Rectal smooth muscle tissue (tissue), 1 donor: ENCODE results near the gene RNGTT.
"Not testable (repeated sequence)": the region's sequence is repeated elsewhere in the genome, so short reads cannot be mapped to it uniquely, and the experiment has no call there.

ENCODE experiments used
- H3K27ac ChIP-seq: one replicate; pipeline ENCODE4 v1.7.0; 2013; ENCODE audit warnings: low read depth, low read length, inconsistent platforms
- H3K27me3 ChIP-seq: one replicate; pipeline ENCODE4 v1.7.0; 2013; ENCODE audit warnings: low read length; ENCODE audit not compliant: control insufficient read depth, insufficient read depth
- H3K36me3 ChIP-seq: one replicate; pipeline ENCODE4 v1.7.0; 2013; ENCODE audit warnings: low read length; ENCODE audit not compliant: control insufficient read depth, insufficient read depth
- H3K4me1 ChIP-seq: one replicate; pipeline ENCODE4 v1.7.0; 2013; ENCODE audit warnings: low read length; ENCODE audit not compliant: control insufficient read depth, insufficient read depth
- H3K4me3 ChIP-seq: one replicate; pipeline ENCODE4 v1.7.0; 2013; ENCODE audit warnings: low read length
- H3K9ac ChIP-seq: one replicate; pipeline ENCODE4 v1.7.0; 2013; ENCODE audit warnings: low read length

The RNGTT gene

DNA sequence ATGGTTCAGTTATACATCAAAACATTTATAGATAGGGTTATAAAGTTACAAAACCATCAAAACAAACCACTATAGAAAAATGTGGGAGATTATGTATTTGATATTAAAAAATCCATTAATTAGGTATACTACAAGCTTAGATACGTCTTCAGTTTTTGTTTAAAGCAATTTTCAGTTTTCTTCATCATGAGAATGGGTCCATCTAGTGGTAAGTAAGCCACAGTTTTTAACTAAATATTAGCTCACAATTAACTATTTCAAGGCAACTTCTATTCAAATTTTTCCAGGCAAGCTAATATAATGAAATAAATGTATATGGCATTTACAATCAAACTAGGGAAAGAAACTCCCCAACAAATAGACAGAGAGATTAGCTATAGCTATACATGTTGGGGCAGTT, 44.4 kb downstream of the RNGTT start:
- Histone ChIP-seq H3K9ac (no peak overlapping the region), H3K27me3 (no peaks in the 10 kb centered on the region), H3K4me3 (no peak overlapping the region), H3K27ac (no peak overlapping the region), H3K36me3 (no peaks in the 10 kb centered on the region), H3K4me1 (no peaks in the 10 kb centered on the region)

DNA sequence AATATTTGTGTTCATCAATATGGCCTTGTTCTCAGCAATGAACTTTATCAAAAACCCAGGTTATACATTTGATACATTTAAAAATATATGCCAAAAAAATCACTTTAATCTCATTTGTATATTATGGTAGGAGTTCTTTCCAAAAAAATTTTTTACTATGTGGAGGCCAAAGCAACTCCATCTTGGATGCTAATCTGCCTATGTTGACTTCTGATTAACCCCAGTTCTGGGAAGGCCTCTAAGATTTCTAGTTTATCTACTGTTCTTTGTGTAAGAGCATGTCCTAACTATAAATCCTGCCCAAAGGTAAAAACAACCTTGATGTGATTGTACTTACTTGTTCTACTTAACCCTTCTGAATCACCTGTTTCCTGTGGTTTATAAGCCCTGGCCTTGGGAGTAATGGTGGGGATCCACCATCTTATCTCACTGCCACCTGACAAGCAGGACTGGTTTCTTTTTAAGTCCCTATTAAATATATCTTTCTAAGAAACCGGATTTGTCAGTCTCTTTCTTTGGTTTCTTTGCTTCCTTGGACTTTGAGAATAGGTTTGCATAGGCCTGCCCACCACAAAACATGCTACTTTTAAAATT, 46.7 kb downstream of the RNGTT start:
- Histone ChIP-seq H3K9ac (no peak overlapping the region), H3K36me3 (no peaks in the 10 kb centered on the region), H3K27me3 (no peaks in the 10 kb centered on the region), H3K4me3 (no peak overlapping the region), H3K27ac (no peak overlapping the region), H3K4me1 (no peaks in the 10 kb centered on the region)

DNA sequence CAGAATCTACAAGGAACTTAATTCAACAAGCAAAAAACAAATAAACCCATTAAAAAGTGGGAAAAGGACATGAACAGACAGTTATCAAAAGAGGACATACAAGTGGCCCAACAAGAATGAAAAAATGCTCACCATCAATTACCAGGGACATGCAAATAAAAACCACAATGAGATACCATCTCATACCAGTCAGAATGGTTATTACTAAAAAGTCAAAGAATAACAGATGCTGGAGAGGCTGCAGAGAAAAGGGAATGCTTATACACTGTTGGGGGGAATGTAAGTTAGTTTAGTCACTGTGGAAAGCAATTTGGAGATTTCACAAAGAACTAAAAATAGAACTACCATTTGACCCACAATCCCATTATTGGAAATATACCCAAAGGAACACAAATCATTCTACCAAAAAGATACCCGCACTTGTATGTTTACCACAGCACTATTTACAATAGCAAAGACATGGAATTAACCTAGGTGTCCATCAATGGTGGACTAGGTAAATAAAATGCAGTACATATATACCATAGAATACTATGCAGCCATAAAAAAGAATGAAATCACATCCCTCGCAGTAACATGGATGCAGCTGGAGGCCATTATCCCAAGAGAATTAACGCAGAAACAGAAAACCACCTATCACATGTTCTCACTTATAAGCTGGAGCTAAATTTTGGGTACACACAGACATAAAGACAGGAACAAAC, 48.4 kb downstream of the RNGTT start:
- no peaks in the 10 kb centered on the region for H3K27me3 ChIP-seq
- no peak overlapping the region for H3K27ac ChIP-seq
- no peak overlapping the region for H3K9ac ChIP-seq
- no peaks in the 10 kb centered on the region for H3K4me1 ChIP-seq
- no peaks in the 10 kb centered on the region for H3K36me3 ChIP-seq
- H3K4me3 ChIP-seq = no peak overlapping the region

DNA sequence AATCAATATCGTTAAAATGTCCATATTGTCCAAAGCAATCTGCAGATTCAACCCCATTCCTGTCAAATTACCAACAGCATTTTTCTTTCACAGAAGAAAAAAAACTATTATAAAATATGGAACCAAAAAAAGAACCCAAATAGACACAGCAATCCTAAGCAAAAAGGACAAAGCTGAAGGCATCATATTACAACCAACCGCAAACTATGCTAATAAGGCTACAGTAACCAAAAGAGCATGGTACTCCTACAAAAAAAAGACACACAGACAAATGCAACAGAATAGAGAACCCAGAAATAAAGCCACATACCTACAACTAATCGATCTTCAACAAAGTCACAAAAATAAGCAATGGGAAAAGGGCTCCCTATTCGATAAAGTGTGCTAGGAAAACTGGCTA, 49.2 kb downstream of the RNGTT start:
- H3K4me1 ChIP-seq = no peaks in the 10 kb centered on the region
- H3K27me3 ChIP-seq = no peaks in the 10 kb centered on the region
- H3K27ac ChIP-seq = no peak overlapping the region
- no peak overlapping the region for H3K9ac ChIP-seq
- no peaks in the 10 kb centered on the region for H3K36me3 ChIP-seq
- H3K4me3 ChIP-seq = no peak overlapping the region

DNA sequence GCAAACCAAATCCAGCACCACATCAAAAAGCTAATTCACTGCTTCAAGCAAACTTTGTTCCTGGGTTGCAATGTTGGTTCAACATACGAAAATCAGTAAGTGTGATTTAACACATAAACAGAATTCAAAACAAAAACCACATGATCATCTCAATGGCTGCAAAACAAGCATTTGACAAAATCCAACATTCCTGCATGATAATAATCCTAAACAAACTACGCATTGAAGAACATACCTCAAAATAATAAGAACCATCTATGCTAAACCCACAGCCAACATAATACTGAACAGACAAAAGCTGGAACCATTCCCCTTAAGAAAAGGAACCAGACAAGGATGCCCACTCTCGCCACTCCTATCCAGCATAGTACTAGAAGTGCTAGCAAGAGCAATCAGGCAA, 49.9 kb downstream of the RNGTT start:
- Histone ChIP-seq H3K4me1 (no peaks in the 10 kb centered on the region), H3K9ac (no peak overlapping the region), H3K4me3 (no peak overlapping the region), H3K27me3 (no peaks in the 10 kb centered on the region), H3K36me3 (no peaks in the 10 kb centered on the region), H3K27ac (no peak overlapping the region)

DNA sequence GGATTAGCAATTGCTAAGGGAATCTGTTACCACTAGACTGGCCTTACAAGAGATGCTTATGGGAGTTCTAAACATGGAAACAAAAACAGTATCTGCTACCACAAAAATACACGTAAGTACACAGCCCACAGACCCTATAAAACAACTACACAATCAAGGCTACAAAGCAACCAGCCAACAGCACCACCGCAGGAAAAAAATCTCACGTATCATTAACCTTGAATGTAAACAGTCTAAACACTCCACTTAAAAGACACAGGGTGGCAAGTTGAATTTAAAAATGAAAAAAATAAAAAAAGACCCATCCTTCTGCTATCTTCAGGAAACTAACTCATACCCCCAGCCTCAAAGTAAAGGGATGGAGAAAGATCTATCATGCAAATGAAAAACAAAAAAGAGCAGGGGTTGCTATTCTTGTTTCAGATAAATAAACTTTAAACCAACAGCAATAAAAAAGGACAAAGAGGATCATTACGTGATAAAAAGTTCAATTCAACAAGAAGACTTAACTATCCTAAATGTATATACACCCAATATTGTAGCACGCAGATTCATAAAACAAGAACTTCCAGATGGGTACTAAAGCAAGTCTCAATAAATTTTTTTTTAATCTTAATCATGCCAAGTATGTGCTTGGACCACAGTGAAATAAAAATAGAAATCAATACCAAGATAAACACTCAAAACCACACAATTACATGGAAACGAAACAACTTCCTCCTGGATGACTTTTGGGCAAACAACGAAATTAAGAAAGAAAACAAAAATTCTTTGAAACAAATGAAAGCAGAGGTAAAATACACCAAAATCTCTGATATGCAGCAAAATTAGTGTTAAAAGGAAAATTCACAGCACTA, 52.3 kb downstream of the RNGTT start:
- Histone ChIP-seq H3K4me1 (no peaks in the 10 kb centered on the region), H3K4me3 (no peak overlapping the region), H3K36me3 (no peaks in the 10 kb centered on the region), H3K9ac (no peak overlapping the region), H3K27me3 (no peaks in the 10 kb centered on the region), H3K27ac (no peak overlapping the region)

DNA sequence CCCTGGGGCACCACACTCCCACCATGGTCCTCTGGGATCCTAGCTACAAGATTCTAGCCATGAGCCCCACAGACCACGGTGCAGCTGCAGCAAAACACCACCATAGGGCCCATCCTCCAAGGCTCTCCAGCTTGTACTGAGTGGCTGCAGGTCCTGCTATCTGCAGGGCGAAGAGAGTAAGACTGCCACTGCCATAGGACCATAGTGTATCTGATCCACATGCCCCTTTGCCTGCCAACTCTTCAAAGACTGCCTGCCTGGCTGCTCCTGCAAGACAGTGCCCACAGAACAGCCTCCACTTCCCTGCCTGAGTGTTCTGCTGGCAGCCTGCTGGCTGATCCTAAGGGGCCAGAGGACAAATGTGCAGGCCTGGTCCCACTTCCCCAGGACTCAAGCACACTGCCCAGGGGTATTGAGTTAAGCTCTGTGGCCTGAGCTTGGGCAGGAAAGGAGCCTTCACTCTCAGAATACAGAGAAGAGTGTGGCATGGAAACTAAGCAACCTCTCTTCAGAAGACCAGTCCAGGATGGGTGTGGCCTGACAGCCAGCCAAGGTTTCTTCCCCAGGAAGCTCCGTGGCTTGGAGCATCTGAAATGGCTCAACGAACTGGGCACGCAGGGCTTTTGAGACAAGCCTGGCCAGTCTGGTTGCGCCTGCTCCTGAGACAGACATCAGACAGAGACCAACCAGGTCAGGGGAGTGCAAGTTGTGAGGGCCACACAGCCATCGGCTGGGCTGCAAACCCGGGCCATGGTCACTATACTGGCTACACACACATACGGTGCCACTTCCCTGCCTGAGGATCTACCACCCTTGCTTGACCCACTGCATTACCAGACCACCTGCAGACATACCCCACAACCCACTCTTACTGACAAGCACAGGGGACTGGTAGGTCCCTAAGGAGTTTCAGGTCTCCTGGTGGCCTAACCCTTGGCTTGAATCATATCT, 54.5 kb downstream of the RNGTT start:
- H3K4me1 ChIP-seq = no peaks in the 10 kb centered on the region
- H3K27me3 ChIP-seq = no peaks in the 10 kb centered on the region
- no peak overlapping the region for H3K9ac ChIP-seq
- H3K27ac ChIP-seq = no peak overlapping the region
- no peaks in the 10 kb centered on the region for H3K36me3 ChIP-seq
- no peak overlapping the region for H3K4me3 ChIP-seq

DNA sequence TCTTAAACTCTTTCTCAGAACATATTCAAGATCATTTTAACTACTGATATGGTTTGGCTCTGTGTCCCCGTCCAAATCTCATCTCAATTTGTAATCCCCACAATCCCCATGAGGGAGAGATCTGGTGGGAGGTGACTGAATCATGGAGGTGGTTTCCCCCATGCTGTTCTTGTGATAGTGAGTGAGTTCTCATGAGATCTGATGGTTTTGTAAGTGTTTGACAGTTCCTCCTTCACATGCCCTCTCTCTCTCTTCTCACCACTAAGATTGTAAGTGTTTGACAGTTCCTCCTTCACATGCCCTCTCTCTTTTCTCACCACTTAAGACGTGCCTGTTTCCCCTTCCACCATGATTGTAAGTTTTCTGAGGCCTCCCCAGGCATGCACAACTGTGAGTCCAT, 56.3 kb downstream of the RNGTT start:
- not testable (repeated sequence) for H3K36me3 ChIP-seq, H3K9ac ChIP-seq, H3K27ac ChIP-seq, H3K4me1 ChIP-seq, H3K27me3 ChIP-seq, H3K4me3 ChIP-seq

DNA sequence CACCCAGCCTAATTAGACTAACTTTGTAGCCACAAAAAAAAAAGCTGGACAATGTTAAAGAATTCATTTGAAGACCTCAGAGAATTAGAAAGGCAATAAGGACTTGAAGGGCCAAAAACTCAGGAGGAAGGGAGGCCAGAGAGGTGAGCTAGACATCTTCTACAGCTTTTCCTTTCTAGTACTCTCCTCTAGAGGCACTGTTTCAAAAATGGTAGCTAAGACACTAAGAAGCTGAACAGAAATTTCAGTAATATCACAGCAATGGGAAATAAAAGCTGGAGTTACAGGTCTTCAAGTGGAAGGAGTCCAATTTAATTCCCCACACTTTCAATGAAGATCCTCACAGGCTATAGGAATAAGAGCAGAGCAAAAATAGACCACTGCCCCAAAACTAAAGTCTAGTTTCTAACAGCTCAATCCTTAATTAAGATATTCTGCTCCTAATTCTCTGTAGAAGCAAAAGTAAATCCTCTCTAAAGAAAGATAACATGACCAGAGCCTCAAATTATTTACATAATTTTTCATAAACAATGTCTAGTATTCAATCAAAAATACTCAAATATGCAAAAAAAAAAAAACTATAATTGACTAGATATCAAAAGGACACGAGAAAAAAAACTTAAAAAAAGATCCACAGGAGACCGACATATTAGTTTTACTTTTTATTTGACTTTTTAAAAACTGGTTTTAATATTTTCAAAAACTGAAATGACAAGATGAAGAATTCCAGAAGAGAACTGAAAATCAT, 63.7 kb downstream of the RNGTT start:
- Histone ChIP-seq H3K27ac (no peak overlapping the region), H3K27me3 (no peaks in the 10 kb centered on the region)

DNA sequence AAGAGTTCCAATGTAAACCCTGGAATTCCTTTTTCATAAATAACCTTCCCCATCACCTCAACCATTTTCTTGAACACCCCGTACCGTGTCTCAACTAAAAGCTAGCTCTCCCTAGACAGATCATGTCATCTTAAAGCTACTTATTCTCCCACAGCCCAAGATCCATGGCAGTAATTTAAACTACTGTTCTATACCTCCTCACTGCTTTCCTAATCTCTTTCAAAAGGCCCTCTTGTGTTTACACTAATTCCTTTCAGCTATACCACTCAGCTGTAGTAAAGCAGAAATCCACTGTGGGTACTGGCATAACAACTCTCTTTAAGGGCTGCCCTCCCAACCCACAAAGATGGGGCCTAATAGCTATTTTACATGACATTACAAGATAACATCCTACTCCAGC, 67.5 kb downstream of the RNGTT start:
- Histone ChIP-seq H3K9ac (no peak overlapping the region), H3K4me3 (no peak overlapping the region), H3K27me3 (no peaks in the 10 kb centered on the region), H3K27ac (no peak overlapping the region), H3K36me3 (no peaks in the 10 kb centered on the region), H3K4me1 (no peaks in the 10 kb centered on the region)

More for the DNA sequence above, 63.7 kb downstream of the RNGTT start:
- Histone ChIP-seq H3K4me1 (no peaks in the 10 kb centered on the region), H3K9ac (no peak overlapping the region), H3K36me3 (no peaks in the 10 kb centered on the region), H3K4me3 (no peak overlapping the region)

DNA sequence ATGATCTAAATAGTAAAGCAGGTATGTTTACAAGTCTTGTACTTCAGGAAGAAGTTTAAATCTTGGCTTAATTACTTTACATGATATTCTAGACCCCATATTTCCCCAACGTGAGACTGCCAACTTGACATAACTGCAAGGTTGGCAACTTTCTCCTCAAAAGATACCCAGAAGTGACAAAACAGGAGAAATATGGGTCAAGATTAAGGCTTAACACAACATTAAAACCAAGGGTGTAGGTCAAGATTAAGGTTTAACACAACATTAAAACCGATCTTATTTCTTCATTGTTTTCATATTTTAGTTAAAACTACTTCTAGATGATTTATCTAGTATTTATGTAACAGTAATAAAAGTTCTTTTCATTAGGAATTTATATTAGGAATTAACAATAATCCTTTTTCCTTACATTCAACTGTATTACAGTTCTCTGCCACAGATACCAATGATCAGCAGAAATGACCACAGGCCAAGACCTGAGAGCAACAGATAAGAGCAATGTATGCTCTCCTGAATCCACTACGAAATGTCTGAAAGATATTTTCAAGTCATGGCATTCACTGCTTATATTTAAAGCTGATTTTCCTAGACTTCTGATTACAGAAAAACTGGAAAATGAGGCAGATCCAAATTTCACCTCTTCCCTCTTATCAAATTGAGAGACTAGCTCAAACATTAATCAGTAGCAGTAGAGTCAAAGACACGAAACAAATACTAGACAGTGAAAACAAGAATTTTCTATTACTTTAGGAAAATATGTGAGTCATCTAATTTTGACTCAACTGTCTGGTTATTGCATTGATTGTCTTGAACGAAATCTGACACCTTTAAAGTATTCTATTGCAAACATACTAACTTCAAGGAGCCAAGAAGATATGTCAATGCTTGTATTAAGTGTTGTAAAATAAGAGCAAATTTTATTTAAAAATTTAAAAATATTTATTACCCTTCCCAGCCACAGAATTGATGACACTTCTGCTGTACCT, 72.3 kb downstream of the RNGTT start:
- Histone ChIP-seq H3K36me3 (no peaks in the 10 kb centered on the region), H3K4me3 (no peak overlapping the region), H3K9ac (no peak overlapping the region), H3K4me1 (no peaks in the 10 kb centered on the region), H3K27ac (no peak overlapping the region), H3K27me3 (no peaks in the 10 kb centered on the region)
